ENCODE measurements around the gene TLE1. TPM values are rescaled to one million over a fixed set of nuclear protein-coding genes. Genes with fewer than 3 reads are reported as not detected.

Gene TLE1
- total RNA-seq, 1 donor from 2014 or later: 9.7 TPM

GRCh38 chr9:81542118-81542889 lies 147.0 kb downstream of the TLE1 start:
- intact Hi-C loops (cut with DNase I): no loop called here
- ATAC-seq (ENCODE audit: poor library complexity) (no peak), DNase-seq (no peak)

DNA sequence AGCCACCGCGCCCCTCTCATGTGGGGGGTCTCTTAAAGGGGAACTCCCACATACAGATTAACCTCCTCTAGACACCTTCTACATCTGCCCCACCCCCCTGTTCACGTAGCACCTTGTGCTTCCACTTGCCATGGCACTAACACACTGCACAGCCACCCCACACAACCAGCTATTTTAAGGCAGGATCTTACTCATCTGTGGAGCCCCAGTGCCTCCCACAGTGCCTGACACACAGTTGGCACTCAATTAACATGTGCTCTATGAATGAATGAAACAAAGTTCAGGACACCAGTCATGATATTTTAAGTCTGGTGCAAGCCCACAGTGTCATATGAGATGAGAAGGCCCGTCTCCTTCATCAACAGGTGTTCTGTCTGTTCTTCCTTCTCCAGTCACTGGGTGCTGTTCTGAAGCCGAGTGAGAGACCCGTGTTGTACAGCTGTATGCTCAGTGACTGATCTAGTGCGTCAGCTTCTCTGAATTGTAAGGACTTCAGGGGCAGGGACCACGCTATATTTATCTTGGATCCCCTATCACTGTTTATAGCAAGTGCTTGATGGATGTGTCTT lies 149.1 kb downstream of the TLE1 start:
- no peak for DNase-seq
- no peak for ATAC-seq (ENCODE audit: poor library complexity)
- intact Hi-C loops (cut with DNase I): no loop called here

GRCh38 chr9:81539317-81539716 lies 150.0 kb downstream of the TLE1 start:
- DNase-seq (no peak), ATAC-seq (ENCODE audit: poor library complexity) (no peak)
- intact Hi-C loops (cut with DNase I): no loop called here

GRCh38 chr9:81538890-81539289 lies 150.5 kb downstream of the TLE1 start:
- no peak for ATAC-seq (ENCODE audit: poor library complexity)
- no peak for DNase-seq
- intact Hi-C loops (cut with DNase I): no loop called here

GRCh38 chr9:81537964-81538363 lies 151.4 kb downstream of the TLE1 start:
- intact Hi-C loops (cut with DNase I): no loop called here
- DNase-seq (no peak), ATAC-seq (ENCODE audit: poor library complexity) (no peak)

DNA sequence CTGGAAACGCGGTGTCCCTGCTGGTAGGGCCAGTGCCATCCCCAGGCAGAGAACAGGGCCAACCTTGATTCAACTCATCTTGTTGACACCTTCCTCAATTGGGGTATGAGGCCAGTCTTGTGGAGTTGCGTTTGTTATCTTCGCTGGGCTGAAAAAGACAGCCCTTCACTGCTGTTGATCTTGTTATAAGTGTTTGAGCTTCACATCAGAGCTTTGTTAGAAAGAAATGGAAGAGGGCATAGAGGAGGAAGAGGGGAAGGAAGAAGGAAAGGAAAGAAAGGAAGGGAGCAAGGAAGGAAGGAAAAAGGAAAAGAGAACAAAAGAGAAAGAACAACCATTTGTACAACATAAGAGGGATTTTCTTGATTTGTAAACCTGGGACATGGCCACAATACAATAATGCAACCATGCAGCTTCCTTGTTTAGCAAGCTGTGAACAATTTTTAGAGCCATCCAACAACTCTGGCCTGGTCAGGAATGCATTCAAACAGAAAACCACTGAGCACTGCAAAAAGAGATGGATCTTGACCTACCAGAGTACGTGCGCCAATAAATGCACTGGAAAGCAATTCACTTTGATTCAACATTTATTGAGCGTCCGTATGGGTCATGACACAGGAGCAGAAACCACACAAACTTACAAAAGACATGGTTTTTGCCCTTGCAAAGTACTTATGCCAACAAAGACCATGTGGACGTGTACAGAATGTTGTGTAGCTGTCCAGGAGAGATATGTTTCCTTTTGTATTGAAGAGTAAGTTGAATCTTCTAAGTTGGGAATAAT lies 152.9 kb downstream of the TLE1 start:
- intact Hi-C loops (cut with DNase I): no loop called here
- ATAC-seq (ENCODE audit: poor library complexity) (no peak), DNase-seq (no peak)

GRCh38 chr9:81535542-81536241 lies 153.7 kb downstream of the TLE1 start:
- intact Hi-C loops (cut with DNase I): no loop called here
- no peak for ATAC-seq (ENCODE audit: poor library complexity)
- DNase-seq: no peak

GRCh38 chr9:81534138-81534875 lies 155.0 kb downstream of the TLE1 start:
- DNase-seq (no peak), ATAC-seq (ENCODE audit: poor library complexity) (no peak)
- intact Hi-C loops (cut with DNase I): no loop called here

Other genes starting within 250 kb of the TLE1 start
- gene SPATA31D4, start 238.9 kb upstream of the TLE1 start, total RNA-seq: not detected

Measured in Right ventricle myocardium superior (tissue), 1 donor.